HG03460 (cell line): Measurements from ENCODE around the gene ZNF628.
"Not testable (repeated sequence)": the region's sequence is repeated elsewhere in the genome, so short reads cannot be mapped to it uniquely, and the experiment has no call there.

Source experiments
- ATAC-seq: cut with Tn5 transposase; IDR thresholded peaks from one replicate; pipeline ENCODE4 v1.9.1; 2021; ENCODE audit not compliant: unreplicated experiment

ZNF628 gene

GRCh38 chr19:55476100-55476775 is at the start of gene ZNF628:
ZNF628 (plus strand) TSS chr19:55476617; CDS start chr19:55479911, 3,294 bp downstream.
- ATAC-seq: peak; percentile 87

GRCh38 chr19:55431183-55431582 is 45.2 kb upstream of the ZNF628 start:
- ATAC-seq: no peak

GRCh38 chr19:55432241-55432959 is 44.0 kb upstream of the ZNF628 start:
- ATAC-seq: no peak

- no peak for ATAC-seq
These were observed 43.1 kb upstream of the ZNF628 start for GRCh38 chr19:55433292-55433691.

GRCh38 chr19:55434356-55434919 is 42.0 kb upstream of the ZNF628 start:
- ATAC-seq: no peak

GRCh38 chr19:55435020-55435419 is 41.4 kb upstream of the ZNF628 start:
- ATAC-seq: no peak

- no peak for ATAC-seq
These were observed 39.6 kb upstream of the ZNF628 start for GRCh38 chr19:55436847-55437246.

- no peak for ATAC-seq
These were observed 39.0 kb upstream of the ZNF628 start for GRCh38 chr19:55437410-55437809.

GRCh38 chr19:55439052-55439451 is 37.4 kb upstream of the ZNF628 start:
- ATAC-seq: no peak

- ATAC-seq: no peak
These were observed 35.9 kb upstream of the ZNF628 start for GRCh38 chr19:55440411-55441105.

- ATAC-seq: no peak
These were observed 35.1 kb upstream of the ZNF628 start for GRCh38 chr19:55441319-55441691.

GRCh38 chr19:55441692-55442321 is 34.6 kb upstream of the ZNF628 start:
- no peak for ATAC-seq

- ATAC-seq: no peak
These were observed 34.0 kb upstream of the ZNF628 start for GRCh38 chr19:55442372-55442961.

GRCh38 chr19:55443045-55443823 is 33.2 kb upstream of the ZNF628 start, which contains the start of gene SHISA7:
SHISA7 (minus strand) TSS chr19:55443300; CDS start chr19:55442863, 437 bp downstream.
- ATAC-seq: no peak

- ATAC-seq: no peak
These were observed 32.5 kb upstream of the ZNF628 start for GRCh38 chr19:55443824-55444480.

- no peak for ATAC-seq
These were observed 31.8 kb upstream of the ZNF628 start for GRCh38 chr19:55444646-55445045.

- no peak for ATAC-seq
These were observed 30.4 kb upstream of the ZNF628 start for GRCh38 chr19:55446060-55446459.

GRCh38 chr19:55447421-55448174 is 28.8 kb upstream of the ZNF628 start:
- no peak for ATAC-seq

- ATAC-seq: not testable (repeated sequence)
These were observed 28.3 kb upstream of the ZNF628 start for GRCh38 chr19:55448175-55448490.
